ENCODE data around the gene PCMT1. TPM values are rescaled to one million over a fixed set of nuclear protein-coding genes. Genes with fewer than 3 reads are reported as not detected.

The PCMT1 gene
- total and polyA plus RNA-seq, 3 donors from 2014 or later = 192 to 220 (median 196) TPM

DNA sequence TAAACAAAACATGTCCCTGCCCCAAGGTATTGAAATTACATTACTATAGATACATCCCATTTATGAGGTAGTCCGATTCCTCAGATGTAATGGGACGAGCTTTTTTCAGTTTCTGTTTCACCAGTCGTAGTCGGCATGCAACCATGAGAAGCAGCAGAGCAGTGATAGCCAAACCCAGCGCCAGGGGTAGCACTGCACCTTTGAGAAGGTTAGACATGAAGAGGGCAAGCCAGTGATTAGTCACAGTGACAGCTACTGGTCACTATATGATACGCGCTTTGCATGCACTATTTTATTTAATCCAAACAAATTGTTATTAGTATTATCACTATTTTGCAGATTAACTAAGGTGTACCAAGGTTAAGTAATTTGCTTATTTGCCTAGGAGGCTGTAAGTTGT, 71.0 kb downstream of the PCMT1 start:
- H3K4me1 ChIP-seq = peaks cover 5% of the 10 kb centered on the region
- no peaks in the 10 kb centered on the region for H3K9me3 ChIP-seq
- TF ChIP-seq, protein P1, sequence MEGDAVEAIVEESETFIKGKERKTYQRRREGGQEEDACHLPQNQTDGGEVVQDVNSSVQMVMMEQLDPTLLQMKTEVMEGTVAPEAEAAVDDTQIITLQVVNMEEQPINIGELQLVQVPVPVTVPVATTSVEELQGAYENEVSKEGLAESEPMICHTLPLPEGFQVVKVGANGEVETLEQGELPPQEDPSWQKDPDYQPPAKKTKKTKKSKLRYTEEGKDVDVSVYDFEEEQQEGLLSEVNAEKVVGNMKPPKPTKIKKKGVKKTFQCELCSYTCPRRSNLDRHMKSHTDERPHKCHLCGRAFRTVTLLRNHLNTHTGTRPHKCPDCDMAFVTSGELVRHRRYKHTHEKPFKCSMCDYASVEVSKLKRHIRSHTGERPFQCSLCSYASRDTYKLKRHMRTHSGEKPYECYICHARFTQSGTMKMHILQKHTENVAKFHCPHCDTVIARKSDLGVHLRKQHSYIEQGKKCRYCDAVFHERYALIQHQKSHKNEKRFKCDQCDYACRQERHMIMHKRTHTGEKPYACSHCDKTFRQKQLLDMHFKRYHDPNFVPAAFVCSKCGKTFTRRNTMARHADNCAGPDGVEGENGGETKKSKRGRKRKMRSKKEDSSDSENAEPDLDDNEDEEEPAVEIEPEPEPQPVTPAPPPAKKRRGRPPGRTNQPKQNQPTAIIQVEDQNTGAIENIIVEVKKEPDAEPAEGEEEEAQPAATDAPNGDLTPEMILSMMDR (IDR thresholded peaks at IDR 0.05) = no peak
- no peak for TF ChIP-seq POLR2A (IDR thresholded peaks at IDR 0.05)
- intact Hi-C loops (cut with DNase I; ENCODE audit: low total_unique reads) = no loop called here
- H3K36me3 ChIP-seq (ENCODE audit: low read depth, missing control alignments) = no peaks in the 10 kb centered on the region
- H3K4me3 ChIP-seq = no peak overlapping the region
- H3K27ac ChIP-seq = no peak overlapping the region
- H3K27me3 ChIP-seq = no peaks in the 10 kb centered on the region
- no peak for DNase-seq
- 92 to 94% methylated on average over 7 of the region's 7 CpGs for WGBS, 2 donors

DNA sequence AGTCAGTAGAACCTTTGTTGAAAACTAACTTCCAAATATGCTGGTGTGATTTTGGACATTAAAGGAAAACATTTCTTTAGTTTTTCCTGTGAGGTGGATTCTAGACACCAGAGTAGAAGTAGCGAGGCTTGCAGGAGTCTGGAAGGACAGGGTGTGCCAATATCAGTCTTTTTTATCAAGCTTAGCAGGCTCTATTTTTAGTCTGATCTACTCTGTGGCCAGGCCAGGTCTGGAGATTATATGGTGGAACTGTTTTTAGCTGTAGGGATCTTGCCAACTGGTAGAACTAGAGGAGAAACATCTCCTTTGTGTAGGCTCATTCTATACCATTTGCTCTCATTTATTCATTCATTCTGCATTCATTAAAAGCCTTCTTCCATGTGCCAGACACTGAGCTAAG, 72.0 kb downstream of the PCMT1 start:
- H3K4me3 ChIP-seq = no peak overlapping the region
- intact Hi-C loops (cut with DNase I; ENCODE audit: low total_unique reads) = no loop called here
- no peak for DNase-seq
- no peaks in the 10 kb centered on the region for H3K27me3 ChIP-seq
- no peak for TF ChIP-seq POLR2A (IDR thresholded peaks at IDR 0.05)
- TF ChIP-seq, protein P1 (IDR thresholded peaks at IDR 0.05) = no peak
- H3K4me1 ChIP-seq = peaks cover 5% of the 10 kb centered on the region
- no peaks in the 10 kb centered on the region for H3K9me3 ChIP-seq
- H3K36me3 ChIP-seq (ENCODE audit: low read depth, missing control alignments) = no peaks in the 10 kb centered on the region
- no peak overlapping the region for H3K27ac ChIP-seq
- WGBS, 2 donors = 52 to 83% methylated on average over 1 of the region's 1 CpG

DNA sequence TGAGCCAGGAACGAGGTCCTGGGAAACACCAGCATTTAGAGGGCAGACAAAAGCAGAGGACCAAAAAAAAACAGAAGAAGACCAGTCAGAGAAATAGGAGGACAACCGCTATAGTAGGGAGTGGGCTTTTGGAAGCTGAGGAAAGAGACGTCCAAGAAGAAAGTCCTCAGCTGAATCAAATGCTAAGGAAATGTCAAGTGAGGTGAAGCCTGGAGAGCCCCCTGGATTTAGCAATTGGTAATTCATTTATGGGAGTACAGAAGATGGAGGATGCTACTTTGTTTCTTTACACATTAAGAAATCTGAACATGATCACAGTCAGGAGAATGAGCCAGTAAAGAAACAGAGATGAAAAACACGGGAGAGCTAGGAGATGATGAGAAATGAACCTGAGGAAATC, 73.5 kb downstream of the PCMT1 start:
- no peak overlapping the region for H3K27ac ChIP-seq
- H3K27me3 ChIP-seq = no peaks in the 10 kb centered on the region
- H3K4me3 ChIP-seq = no peak overlapping the region
- 80 to 81% methylated on average over 4 of the region's 4 CpGs for WGBS, 2 donors
- H3K36me3 ChIP-seq (ENCODE audit: low read depth, missing control alignments) = no peaks in the 10 kb centered on the region
- intact Hi-C loops (cut with DNase I; ENCODE audit: low total_unique reads) = no loop called here
- TF ChIP-seq, protein P1 (IDR thresholded peaks at IDR 0.05) = peak in 1 of 3 experiments; percentile 21
- no peak for TF ChIP-seq POLR2A (IDR thresholded peaks at IDR 0.05)
- peaks cover 5% of the 10 kb centered on the region for H3K4me1 ChIP-seq
- no peaks in the 10 kb centered on the region for H3K9me3 ChIP-seq
- no peak for DNase-seq

DNA sequence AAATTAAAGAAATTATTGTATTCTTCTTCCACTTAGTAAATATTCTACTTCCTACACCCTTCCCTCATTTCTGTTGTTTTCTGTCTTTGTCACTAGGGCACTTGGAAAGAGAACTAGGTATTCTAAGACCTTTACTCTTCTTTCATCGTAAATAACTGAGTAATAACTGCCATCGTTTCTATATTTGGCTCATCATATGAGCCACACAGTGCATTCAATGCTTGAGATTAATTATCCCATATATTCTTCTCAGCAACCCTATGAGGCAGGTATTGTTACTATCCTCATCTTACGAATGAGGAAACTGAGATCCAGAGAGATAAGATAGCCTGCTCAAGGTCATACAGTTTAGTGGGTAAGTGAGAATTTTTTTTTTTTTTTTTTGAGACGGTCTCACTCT, 75.8 kb downstream of the PCMT1 start:
- no peaks in the 10 kb centered on the region for H3K27me3 ChIP-seq
- 71 to 78% methylated on average over 4 of the region's 4 CpGs for WGBS, 2 donors
- no peak overlapping the region for H3K27ac ChIP-seq
- H3K4me3 ChIP-seq = no peak overlapping the region
- no peaks in the 10 kb centered on the region for H3K36me3 ChIP-seq (ENCODE audit: low read depth, missing control alignments)
- no peak for TF ChIP-seq POLR2A (IDR thresholded peaks at IDR 0.05)
- TF ChIP-seq, protein P1 (IDR thresholded peaks at IDR 0.05) = no peak
- no peak for DNase-seq
- intact Hi-C loops (cut with DNase I; ENCODE audit: low total_unique reads) = no loop called here
- H3K9me3 ChIP-seq = no peaks in the 10 kb centered on the region
- H3K4me1 ChIP-seq = peaks cover 5% of the 10 kb centered on the region

DNA sequence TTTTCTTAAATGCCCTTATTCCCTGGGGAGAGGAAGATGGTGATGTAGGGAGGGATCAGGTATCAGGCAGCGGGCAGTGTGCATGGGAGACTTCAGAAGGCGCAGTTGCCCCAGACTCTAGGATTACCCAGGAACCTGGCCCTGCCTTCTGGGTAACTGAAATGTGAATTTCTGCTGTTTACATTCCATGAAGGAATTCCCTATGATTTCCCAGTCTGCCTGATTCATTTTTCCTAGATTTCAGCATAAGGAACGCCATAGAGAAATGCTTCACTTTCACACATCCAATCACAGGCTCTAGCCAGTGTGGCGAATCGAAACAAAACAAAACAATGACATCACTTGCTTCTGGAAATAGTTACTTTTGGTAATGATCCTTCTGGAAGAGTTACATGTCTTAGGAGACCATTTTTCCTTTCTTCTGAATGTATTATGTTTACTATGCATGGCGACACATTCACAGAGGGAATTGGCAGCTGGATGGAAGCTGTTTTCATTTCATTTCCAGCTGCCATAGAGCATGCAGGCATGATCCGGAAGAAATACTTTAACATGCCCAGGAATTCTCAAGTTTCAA, 81.3 kb downstream of the PCMT1 start:
- Histone ChIP-seq H3K27ac (no peak overlapping the region), H3K4me1 (no peaks in the 10 kb centered on the region), H3K27me3 (no peaks in the 10 kb centered on the region), H3K36me3 (ENCODE audit: low read depth, missing control alignments) (no peaks in the 10 kb centered on the region), H3K9me3 (no peaks in the 10 kb centered on the region), H3K4me3 (no peak overlapping the region)
- no peak for DNase-seq
- intact Hi-C loops (cut with DNase I; ENCODE audit: low total_unique reads) = no loop called here
- TF ChIP-seq POLR2A (IDR thresholded peaks at IDR 0.05) = no peak
- TF ChIP-seq, protein P1 (IDR thresholded peaks at IDR 0.05) = no peak
- 89 to 94% methylated on average over 7 of the region's 7 CpGs for WGBS, 2 donors

Measured in testis (tissue), 3 donors.